Muscle of leg (tissue), 11 donors: ENCODE data around the gene SPOCK2. TPM values are rescaled to one million over a fixed set of nuclear protein-coding genes. Genes with fewer than 3 reads are reported as not detected.
A peak's percentile ranks its signal among the peaks of the same experiment; 100 is the strongest.

Experiments used
- DNase-seq: peaks from one replicate; pipeline ENCODE4 v3.0.0; 2013
- H3K27ac ChIP-seq: one replicate; pipeline ENCODE4 v1.5.1; 2013; ENCODE audit warnings: mild to moderate bottlenecking, low read length, control low read depth
- H3K27me3 ChIP-seq: one replicate; pipeline ENCODE4 v1.6.1; 2013; ENCODE audit warnings: low read length; ENCODE audit not compliant: control insufficient read depth, insufficient read depth
- H3K36me3 ChIP-seq: one replicate; pipeline ENCODE4 v1.6.1; 2013; ENCODE audit warnings: low read length; ENCODE audit not compliant: control insufficient read depth, insufficient read depth
- H3K4me1 ChIP-seq: one replicate; pipeline ENCODE4 v1.6.1; 2013; ENCODE audit warnings: low read length; ENCODE audit not compliant: control insufficient read depth, insufficient read depth
- H3K4me3 ChIP-seq: one replicate; pipeline ENCODE4 v1.5.1; 2013; ENCODE audit warnings: low read length, control low read depth
- H3K9me3 ChIP-seq: replicated peaks from 2 replicates; pipeline ENCODE4 v1.6.1; 2013; ENCODE audit warnings: low read depth, low read length; ENCODE audit not compliant: control insufficient read depth
- WGBS: methylation state at CpG from one replicate; pipeline ENCODE4 v1.1.5; 2013; ENCODE audit warnings: missing lambda C conversion rate; ENCODE audit not compliant: insufficient coverage; 5-methylcytosine and 5-hydroxymethylcytosine counted together
- polyA plus RNA-seq, 8 donors: library from polyadenylated mRNA; unstranded; fragments of 120-200 nt; gene quantifications; one replicate each; pipeline versions ENCODE4 v1.2.1 to v1.2.3, GENCODE V29; 2013; ENCODE audit warnings: inconsistent platforms in 1 of 8, low replicate concordance in 1 of 8; ENCODE audit not compliant: insufficient read length in 8 of 8, insufficient read depth in 1 of 8
- total RNA-seq: library from RNA; stranded (reverse); fragments of 120-200 nt; gene quantifications from one replicate; pipeline ENCODE4 v1.2.4, GENCODE V29; 2013

SPOCK2 gene
- total and polyA plus RNA-seq, 9 donors: 3.6 to 6.2 (median 4.0) TPM

- H3K9me3 ChIP-seq: peaks cover 3% of the 10 kb centered on the region
- no peak overlapping the region for H3K4me3 ChIP-seq
- peaks cover 4% of the 10 kb centered on the region for H3K27me3 ChIP-seq
- WGBS: 90% methylated on average over 5 of the region's 5 CpGs
- DNase-seq: no peak
- peaks cover 19% of the 10 kb centered on the region for H3K4me1 ChIP-seq
- no peaks in the 10 kb centered on the region for H3K36me3 ChIP-seq
- H3K27ac ChIP-seq: no peak overlapping the region
Measured at GRCh38 chr10:72072046-72072445, 16.3 kb downstream of the SPOCK2 start.

DNA sequence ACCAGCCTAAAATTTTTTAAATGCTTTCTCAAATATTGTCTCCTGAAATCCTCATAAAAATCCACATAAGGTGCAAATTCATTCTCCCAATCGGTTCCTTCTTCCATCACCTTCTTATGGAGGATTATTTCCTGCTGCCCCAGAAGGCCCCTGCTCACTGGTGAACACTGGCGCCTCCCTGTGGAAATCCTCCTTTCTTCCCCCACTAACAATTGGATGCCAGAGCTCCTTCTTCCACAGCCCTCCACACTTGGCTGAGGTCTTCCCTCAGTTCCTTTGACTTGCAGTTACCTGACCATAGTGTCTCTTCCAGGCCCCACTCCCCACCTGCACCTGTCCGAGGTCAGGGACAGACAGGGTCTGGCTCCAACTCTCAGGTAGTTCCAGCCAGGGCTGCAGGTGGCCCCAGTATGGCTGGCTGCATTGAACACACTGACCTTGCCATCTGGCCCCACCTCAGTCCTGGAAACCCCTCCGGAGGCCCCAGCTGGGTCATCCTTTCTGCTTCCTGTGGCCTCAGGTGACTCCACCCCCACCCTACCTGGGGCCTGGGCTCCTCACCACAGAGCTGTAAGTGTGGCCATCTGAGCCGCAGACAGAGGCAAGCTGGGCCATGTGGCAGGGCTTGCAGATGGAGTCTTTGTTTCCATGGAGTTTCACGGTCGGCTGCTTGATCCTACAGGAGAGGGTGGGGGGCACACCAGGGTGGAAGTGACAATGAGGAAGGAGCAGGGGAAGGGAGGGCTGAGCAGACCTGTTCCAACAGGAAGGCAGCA lies 18.4 kb downstream of the SPOCK2 start:
- no peaks in the 10 kb centered on the region for H3K36me3 ChIP-seq
- H3K9me3 ChIP-seq: peaks cover 3% of the 10 kb centered on the region
- WGBS: 68% methylated on average over 6 of the region's 7 CpGs
- H3K4me3 ChIP-seq: no peak overlapping the region
- H3K27ac ChIP-seq: no peak overlapping the region
- H3K27me3 ChIP-seq: peaks cover 3% of the 10 kb centered on the region
- peaks cover 31% of the 10 kb centered on the region for H3K4me1 ChIP-seq
- no peak for DNase-seq

GRCh38 chr10:72068901-72069446 lies 19.4 kb downstream of the SPOCK2 start:
- peaks cover 31% of the 10 kb centered on the region for H3K4me1 ChIP-seq
- H3K36me3 ChIP-seq: no peaks in the 10 kb centered on the region
- no peak overlapping the region for H3K27ac ChIP-seq
- no peak overlapping the region for H3K4me3 ChIP-seq
- WGBS: 58% methylated on average over 9 of the region's 12 CpGs
- peaks cover 3% of the 10 kb centered on the region for H3K9me3 ChIP-seq
- peaks cover 2% of the 10 kb centered on the region for H3K27me3 ChIP-seq
- DNase-seq: no peak

DNA sequence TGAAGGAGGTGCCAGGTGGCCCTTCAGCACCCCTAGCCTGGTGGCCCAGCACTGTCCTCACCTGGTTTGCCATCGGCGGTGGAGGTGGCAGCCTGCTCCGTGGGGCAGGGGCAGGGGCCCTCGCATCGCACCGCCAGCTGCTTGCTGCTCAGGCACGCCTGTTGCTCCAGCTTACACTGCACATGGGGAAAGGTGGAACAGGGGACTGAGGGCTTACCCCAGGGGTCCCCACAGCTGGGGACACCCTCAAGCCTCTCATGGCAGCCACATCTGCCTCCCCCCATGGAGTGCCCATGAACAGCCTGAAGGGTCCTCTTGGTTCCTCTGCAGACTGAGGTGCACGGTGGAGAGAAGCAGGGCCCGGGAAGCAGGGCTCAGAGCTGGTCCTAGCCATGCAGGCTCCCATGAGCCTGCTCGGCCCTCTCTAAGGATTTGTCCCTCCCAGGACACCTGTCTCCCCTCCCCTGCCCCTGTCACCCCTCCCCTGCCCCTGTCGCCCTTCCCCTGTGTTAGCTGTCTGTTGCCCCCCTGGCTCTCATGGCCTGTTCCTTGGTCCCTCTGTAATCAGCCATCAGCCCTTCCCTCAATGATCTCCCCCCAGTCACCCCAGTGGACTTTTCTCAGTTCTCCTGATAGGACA lies 20.1 kb downstream of the SPOCK2 start:
- no peak for DNase-seq
- Histone ChIP-seq H3K9me3 (peaks cover 3% of the 10 kb centered on the region), H3K4me1 (peaks cover 29% of the 10 kb centered on the region), H3K36me3 (no peaks in the 10 kb centered on the region), H3K27me3 (peaks cover 2% of the 10 kb centered on the region), H3K4me3 (no peak overlapping the region), H3K27ac (no peak overlapping the region)
- WGBS: 87% methylated on average over 10 of the region's 11 CpGs

GRCh38 chr10:72067463-72068125 lies 20.8 kb downstream of the SPOCK2 start:
- no peak overlapping the region for H3K27ac ChIP-seq
- DNase-seq: no peak
- peaks cover 3% of the 10 kb centered on the region for H3K9me3 ChIP-seq
- H3K4me3 ChIP-seq: no peak overlapping the region
- peaks cover 29% of the 10 kb centered on the region for H3K4me1 ChIP-seq
- no peaks in the 10 kb centered on the region for H3K36me3 ChIP-seq
- 53% methylated on average over 13 of the region's 13 CpGs for whole genome bisulfite sequencing
- peaks cover 2% of the 10 kb centered on the region for H3K27me3 ChIP-seq

GRCh38 chr10:72066318-72067284 lies 21.8 kb downstream of the SPOCK2 start:
- Histone ChIP-seq H3K9me3 (peaks cover 2% of the 10 kb centered on the region), H3K4me3 (no peak overlapping the region), H3K4me1 (peaks cover 29% of the 10 kb centered on the region), H3K27me3 (peaks cover 2% of the 10 kb centered on the region), H3K27ac (no peak overlapping the region), H3K36me3 (no peaks in the 10 kb centered on the region)
- peak; percentile 52 for DNase-seq
- 56% methylated on average over 14 of the region's 18 CpGs for WGBS

DNA sequence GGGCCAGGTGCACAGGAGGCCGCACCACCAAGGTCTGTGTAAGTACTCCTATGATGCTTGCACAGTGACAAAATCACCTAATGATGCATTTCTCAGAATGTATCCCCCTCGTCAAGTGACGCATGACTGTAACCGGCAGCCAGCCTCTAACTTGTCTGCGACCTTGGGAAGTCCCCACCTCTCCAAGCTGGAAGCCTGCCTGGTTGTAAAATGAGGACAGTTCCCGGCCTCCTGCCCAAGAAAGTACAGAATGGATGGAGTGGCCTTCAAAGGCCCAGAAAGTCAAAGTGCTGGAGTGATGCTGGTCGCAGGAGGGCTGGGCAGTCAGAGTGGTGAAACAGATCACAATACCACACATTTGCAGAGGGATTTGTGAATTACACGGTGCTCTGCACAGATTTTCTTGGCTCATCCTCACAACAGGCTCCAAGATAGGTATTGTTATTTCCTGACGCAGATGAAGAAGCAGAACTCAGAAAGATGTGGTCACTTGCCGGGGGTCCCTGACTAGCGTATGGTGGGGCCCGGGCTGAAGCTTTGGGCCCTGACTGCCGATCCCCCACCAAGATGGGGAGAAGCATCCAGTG lies 22.8 kb downstream of the SPOCK2 start:
- Histone ChIP-seq H3K4me3 (no peak overlapping the region), H3K4me1 (peaks cover 29% of the 10 kb centered on the region), H3K27ac (no peak overlapping the region), H3K36me3 (no peaks in the 10 kb centered on the region), H3K9me3 (no peaks in the 10 kb centered on the region), H3K27me3 (peaks cover 2% of the 10 kb centered on the region)
- DNase-seq: peak; percentile 54
- 66% methylated on average over 8 of the region's 13 CpGs for WGBS

GRCh38 chr10:72063703-72064391 lies 24.5 kb downstream of the SPOCK2 start:
- Histone ChIP-seq H3K36me3 (no peaks in the 10 kb centered on the region), H3K4me1 (peaks cover 23% of the 10 kb centered on the region), H3K9me3 (no peaks in the 10 kb centered on the region), H3K4me3 (no peak overlapping the region), H3K27me3 (peaks cover 2% of the 10 kb centered on the region), H3K27ac (no peak overlapping the region)
- DNase-seq: no peak
- 78% methylated on average over 4 of the region's 9 CpGs for WGBS
